Osteoblast (primary cell): ENCODE data around the gene NEURL2. TPM values are rescaled to one million over a fixed set of nuclear protein-coding genes. Genes with fewer than 3 reads are reported as not detected.

Source experiments
- DNase-seq: peaks from one replicate; pipeline ENCODE4 v3.0.0; 2011; ENCODE audit warnings: low spot score, mixed read lengths; ENCODE audit not compliant: insufficient read length; ENCODE audit errors: missing footprints
- H2AFZ ChIP-seq: 2 replicates; pipeline ENCODE4 v1.6.0; 2011; ENCODE audit warnings: mild to moderate bottlenecking, low read length
- H3K27ac ChIP-seq: 2 replicates; pipeline ENCODE4 v1.5.1; 2011; ENCODE audit warnings: mild to moderate bottlenecking, low read depth, low read length, moderate library complexity
- H3K27me3 ChIP-seq: 2 replicates; pipeline ENCODE4 v1.6.0; 2012; ENCODE audit warnings: mild to moderate bottlenecking, control low read depth, inconsistent platforms, low read length, moderate library complexity; ENCODE audit not compliant: insufficient read depth
- H3K36me3 ChIP-seq: 2 replicates; pipeline ENCODE4 v1.5.1; 2011; ENCODE audit warnings: mild to moderate bottlenecking, low read length, control low read depth, moderate library complexity; ENCODE audit not compliant: insufficient read depth
- H3K4me1 ChIP-seq: 2 replicates; pipeline ENCODE4 v1.5.1; 2011; ENCODE audit warnings: mild to moderate bottlenecking, low read length, control low read depth, moderate library complexity; ENCODE audit not compliant: insufficient read depth
- H3K4me2 ChIP-seq: 2 replicates; pipeline ENCODE4 v1.6.0; 2011; ENCODE audit warnings: mild to moderate bottlenecking, low read length; ENCODE audit not compliant: insufficient read depth
- H3K4me3 ChIP-seq: fragments of 200-600 bp; sonication (generic); 3 replicates; pipeline ENCODE4 v1.5.1; 2012; ENCODE audit warnings: mild to moderate bottlenecking, low read length, inconsistent platforms; ENCODE audit not compliant: insufficient read depth
- H3K79me2 ChIP-seq: 2 replicates; pipeline ENCODE4 v1.6.0; 2012; ENCODE audit warnings: mild to moderate bottlenecking, low read length, control low read depth, inconsistent platforms; ENCODE audit not compliant: insufficient read depth
- H3K9me3 ChIP-seq: 2 replicates; pipeline ENCODE4 v1.5.1; 2011; ENCODE audit warnings: low read depth, low read length, control low read depth
- H4K20me1 ChIP-seq: 2 replicates; pipeline ENCODE4 v1.6.0; 2012; ENCODE audit warnings: mild to moderate bottlenecking, low read length, control low read depth; ENCODE audit not compliant: insufficient read depth
- total RNA-seq: library from RNA; depleted of rRNA; stranded (reverse); fragments of >200 nt; gene quantifications from 2 replicates; pipeline ENCODE4 v1.2.3, GENCODE V29; 2012
- TF ChIP-seq, protein P1 (sequence below): IDR thresholded peaks from 2 replicates; pipeline ENCODE4 v1.5.1; 2011; ENCODE audit warnings: mild to moderate bottlenecking, low read depth, low read length, moderate library complexity; ENCODE audit errors: extremely low read depth

Gene NEURL2
- total RNA-seq, 1 donor, result 4.7 TPM

DNA sequence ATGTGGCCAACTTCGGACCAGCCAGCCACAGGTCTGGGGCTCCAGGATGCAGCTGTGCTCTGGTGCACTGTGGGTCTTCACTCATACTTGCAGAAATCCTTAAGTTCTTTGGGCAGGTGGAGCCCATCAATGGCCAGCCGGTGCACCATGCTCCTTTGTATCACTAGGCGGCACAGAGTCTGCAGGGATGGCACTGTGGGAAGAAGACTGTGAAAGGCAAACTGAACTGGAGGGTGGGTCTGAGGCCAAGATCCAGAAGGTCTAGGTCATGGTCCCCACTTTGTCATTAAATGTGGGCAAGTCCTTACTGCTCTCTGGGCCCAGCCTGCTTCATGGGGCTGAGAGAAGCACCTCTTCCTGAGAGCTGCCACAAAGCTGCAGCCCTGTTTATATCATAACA is 2.3 kb downstream of the NEURL2 start:
- Histone ChIP-seq H3K4me2 (no peak overlapping the region), H2AFZ (no peak overlapping the region), H3K36me3 (peaks cover 18% of the 10 kb centered on the region), H3K4me3 (no peak overlapping the region), H3K79me2 (peaks cover 24% of the 10 kb centered on the region), H3K4me1 (peaks cover 38% of the 10 kb centered on the region), H4K20me1 (peaks cover 20% of the 10 kb centered on the region), H3K9me3 (no peaks in the 10 kb centered on the region), H3K27ac (no peak overlapping the region), H3K27me3 (no peaks in the 10 kb centered on the region)
- peak; percentile 71 for DNase-seq
- TF ChIP-seq, protein P1, sequence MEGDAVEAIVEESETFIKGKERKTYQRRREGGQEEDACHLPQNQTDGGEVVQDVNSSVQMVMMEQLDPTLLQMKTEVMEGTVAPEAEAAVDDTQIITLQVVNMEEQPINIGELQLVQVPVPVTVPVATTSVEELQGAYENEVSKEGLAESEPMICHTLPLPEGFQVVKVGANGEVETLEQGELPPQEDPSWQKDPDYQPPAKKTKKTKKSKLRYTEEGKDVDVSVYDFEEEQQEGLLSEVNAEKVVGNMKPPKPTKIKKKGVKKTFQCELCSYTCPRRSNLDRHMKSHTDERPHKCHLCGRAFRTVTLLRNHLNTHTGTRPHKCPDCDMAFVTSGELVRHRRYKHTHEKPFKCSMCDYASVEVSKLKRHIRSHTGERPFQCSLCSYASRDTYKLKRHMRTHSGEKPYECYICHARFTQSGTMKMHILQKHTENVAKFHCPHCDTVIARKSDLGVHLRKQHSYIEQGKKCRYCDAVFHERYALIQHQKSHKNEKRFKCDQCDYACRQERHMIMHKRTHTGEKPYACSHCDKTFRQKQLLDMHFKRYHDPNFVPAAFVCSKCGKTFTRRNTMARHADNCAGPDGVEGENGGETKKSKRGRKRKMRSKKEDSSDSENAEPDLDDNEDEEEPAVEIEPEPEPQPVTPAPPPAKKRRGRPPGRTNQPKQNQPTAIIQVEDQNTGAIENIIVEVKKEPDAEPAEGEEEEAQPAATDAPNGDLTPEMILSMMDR, result no peak

DNA sequence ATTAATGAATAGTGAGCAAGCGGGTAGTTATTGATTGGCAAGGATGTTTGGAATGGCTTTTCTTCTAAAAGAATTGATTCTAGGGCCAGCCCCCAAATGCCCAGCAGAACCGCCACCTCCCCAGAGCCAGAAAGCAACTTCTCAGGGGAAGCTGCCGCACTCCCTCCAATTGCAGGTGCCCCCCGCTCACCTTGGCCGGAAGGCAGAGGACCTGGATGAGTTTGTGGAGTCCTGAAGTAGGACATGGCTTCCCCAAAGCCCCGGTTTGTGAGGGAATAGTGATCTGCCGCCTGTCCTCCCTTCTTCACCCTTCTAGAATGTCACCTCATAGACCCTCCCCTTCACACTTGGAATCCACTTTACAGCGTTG is 3.7 kb downstream of the NEURL2 start, which contains the start of gene SPATA25:
TSS of gene SPATA25 (minus strand) at position 277 of the 370 bp plus-strand sequence. CDS start at position 245, 32 bp downstream.
- Histone ChIP-seq H2AFZ (no peak within 1 kb of the TSS), H3K9me3 (no peaks in the 10 kb centered on the region), H3K27me3 (no peaks in the 10 kb centered on the region), H3K4me1 (peaks cover 34% of the 10 kb centered on the region), H3K36me3 (peaks cover 20% of the 10 kb centered on the region), H3K79me2 (peaks cover 27% of the 10 kb centered on the region), H3K27ac (no peak within 1 kb of the TSS), H3K4me3 (no peak within 1 kb of the TSS), H4K20me1 (peaks cover 10% of the 10 kb centered on the region), H3K4me2 (no peak within 1 kb of the TSS)
- TF ChIP-seq, protein P1, result no peak
- peak; percentile 42 for DNase-seq

DNA sequence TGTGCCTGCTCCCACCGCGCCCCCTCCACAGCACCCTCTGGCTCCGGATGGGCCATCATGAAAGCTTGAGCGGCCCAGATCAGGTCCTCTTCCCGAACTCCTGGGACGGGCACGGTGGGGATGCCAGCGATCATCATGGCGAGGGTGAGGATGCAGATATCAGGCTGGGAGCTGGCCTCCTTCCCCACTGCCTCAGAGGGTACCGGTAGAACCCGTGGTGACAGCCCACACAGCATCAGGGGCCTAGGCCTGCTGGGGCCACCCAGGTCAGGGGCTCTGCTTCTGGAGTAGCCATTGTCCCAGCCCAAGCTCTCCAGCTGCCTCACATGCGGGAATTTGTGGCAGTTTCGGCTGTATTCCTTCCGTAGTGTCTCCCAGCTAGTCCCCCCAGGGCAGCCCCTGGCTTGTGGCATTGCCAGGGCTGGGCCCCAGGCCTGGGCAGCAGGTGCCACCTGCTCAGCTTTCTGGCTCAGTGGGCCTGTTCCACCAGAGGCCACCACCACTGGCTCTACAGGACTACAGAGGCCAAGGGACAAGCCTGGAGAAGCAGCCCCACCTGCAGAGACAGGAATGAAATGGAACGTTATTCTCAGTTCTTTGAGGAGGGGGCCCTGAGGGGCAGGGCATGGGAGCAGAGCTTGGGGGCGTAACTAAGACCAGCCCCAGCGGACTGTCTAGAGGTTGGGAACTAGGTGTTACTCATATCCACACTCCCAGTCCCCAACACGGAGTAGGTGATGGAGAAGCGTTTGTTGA is 4.2 kb downstream of the NEURL2 start:
- Histone ChIP-seq H3K4me2 (no peak overlapping the region), H3K79me2 (peaks cover 25% of the 10 kb centered on the region), H4K20me1 (peaks cover 6% of the 10 kb centered on the region), H3K27ac (no peak overlapping the region), H3K9me3 (no peaks in the 10 kb centered on the region), H3K4me3 (no peak overlapping the region), H3K36me3 (peaks cover 20% of the 10 kb centered on the region), H3K4me1 (peaks cover 28% of the 10 kb centered on the region), H2AFZ (no peak overlapping the region), H3K27me3 (no peaks in the 10 kb centered on the region)
- peak; percentile 56 for DNase-seq
- TF ChIP-seq, protein P1, result no peak

DNA sequence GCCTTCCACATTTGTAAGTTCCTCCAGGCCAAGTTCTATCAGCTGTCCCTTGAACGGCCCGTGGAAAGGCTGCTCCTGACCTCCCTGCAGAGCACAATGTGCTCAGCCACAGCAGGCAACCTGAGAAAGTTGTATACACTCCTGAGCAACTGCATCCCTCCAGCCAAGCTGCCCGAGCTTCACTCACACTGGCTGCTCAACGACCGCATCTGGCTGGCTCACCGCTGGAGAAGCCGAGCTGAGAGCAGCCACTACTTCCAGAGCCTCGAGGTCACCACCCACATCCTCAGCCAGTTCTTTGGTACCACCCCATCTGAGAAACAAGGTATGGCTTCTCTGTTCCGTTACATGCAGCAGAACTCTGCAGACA is 7.9 kb downstream of the NEURL2 start:
- H3K79me2 ChIP-seq, result peaks cover 25% of the 10 kb centered on the region
- H3K27ac ChIP-seq, result no peak overlapping the region
- peaks cover 6% of the 10 kb centered on the region for H4K20me1 ChIP-seq
- no peaks in the 10 kb centered on the region for H3K9me3 ChIP-seq
- H3K4me1 ChIP-seq, result peaks cover 19% of the 10 kb centered on the region
- no peak overlapping the region for H2AFZ ChIP-seq
- TF ChIP-seq, protein P1, result no peak
- H3K4me2 ChIP-seq, result no peak overlapping the region
- H3K4me3 ChIP-seq, result no peak overlapping the region
- H3K27me3 ChIP-seq, result no peaks in the 10 kb centered on the region
- DNase-seq, result no peak
- H3K36me3 ChIP-seq, result peaks cover 23% of the 10 kb centered on the region
